SK-N-SH (cell line): ENCODE measurements around the gene SAMD8. TPM values are rescaled to one million over a fixed set of nuclear protein-coding genes. Genes with fewer than 3 reads are reported as not detected.
"Not testable (repeated sequence)": the region's sequence is repeated elsewhere in the genome, so short reads cannot be mapped to it uniquely, and the experiment has no call there.

ENCODE experiments used
- CTCF ChIA-PET: fragments of 300-600, 350-600 bp; formaldehyde crosslinking; extraction: SDS; loops from one replicate; lab custom pipeline; 2021; lab: Yijun Ruan, JAX
- POLR2A ChIA-PET: fragments of 350-600 bp; sonication (Branson Sonifier 250); formaldehyde crosslinking; extraction: SDS; loops from one replicate; lab custom pipeline; 2020; ENCODE audit warnings: antibody characterized with exemption, inconsistent platforms; lab: Yijun Ruan, JAX
- DNase-seq: peaks from one replicate; pipeline ENCODE4 v3.0.0; 2012
- H2AFZ ChIP-seq: fragments of 200-600 bp; sonication (generic); 2 replicates; pipeline ENCODE4 v1.8.1; 2016; ENCODE audit warnings: antibody characterized with exemption, mild to moderate bottlenecking, low read depth
- H3F3A ChIP-seq: fragments of 200-600 bp; sonication (generic); replicated peaks from 2 replicates; pipeline ENCODE3; 2016; ENCODE audit warnings: antibody characterized with exemption, mild to moderate bottlenecking; ENCODE audit not compliant: insufficient read depth
- H3K27ac ChIP-seq, 2 experiments: fragments of 200-500 bp in 1 of 2; fragments of 200-600 bp in 1 of 2; sonication (Bioruptor generic) in 1 of 2; sonication (generic), shearing (Covaris generic) in 1 of 2; 2 replicates each; pipeline versions ENCODE4 v1.5.1 to v1.6.1; 2014 to 2016; ENCODE audit warnings: low read depth in 2 of 2, inconsistent platforms in 1 of 2, low read length in 1 of 2, mild to moderate bottlenecking in 1 of 2, mixed read lengths in 1 of 2
- H3K27me3 ChIP-seq: fragments of 200-600 bp; sonication (generic), shearing (Covaris generic); 2 replicates; pipeline ENCODE4 v1.6.1; 2016; ENCODE audit warnings: mixed run types; ENCODE audit not compliant: insufficient read depth
- H3K36me3 ChIP-seq, 2 experiments: fragments of 200-500 bp in 1 of 2; fragments of 200-600 bp in 1 of 2; sonication (Bioruptor generic) in 1 of 2; sonication (generic) in 1 of 2; replicated peaks in 1 of 2; 2 replicates each; pipeline versions ENCODE3 to v1.5.1; 2014 to 2016; ENCODE audit warnings: low read length in 1 of 2, mild to moderate bottlenecking in 1 of 2; ENCODE audit not compliant: insufficient read depth in 2 of 2, control insufficient read depth in 1 of 2
- H3K4me1 ChIP-seq, 2 experiments: fragments of 200-500 bp in 1 of 2; fragments of 200-600 bp in 1 of 2; sonication (Bioruptor generic) in 1 of 2; sonication (generic), shearing (Covaris generic) in 1 of 2; 2 replicates each; pipeline versions ENCODE4 v1.5.1 to v1.6.1; 2014 to 2016; ENCODE audit warnings: low read depth in 1 of 2, low read length in 1 of 2, mixed run types in 1 of 2; ENCODE audit not compliant: insufficient read depth in 2 of 2, control insufficient read depth in 1 of 2
- H3K4me2 ChIP-seq: fragments of 200-600 bp; sonication (generic), shearing (Covaris generic); 2 replicates; pipeline ENCODE4 v1.6.1; 2017; ENCODE audit warnings: mixed run types
- H3K4me3 ChIP-seq, 2 experiments: fragments of 200-500 bp in 1 of 2; fragments of 200-600 bp in 1 of 2; sonication (Bioruptor generic) in 1 of 2; sonication (generic), shearing (Covaris generic) in 1 of 2; 2 replicates each; pipeline versions ENCODE4 v1.5.1 to v1.8.1; 2014 to 2016; ENCODE audit warnings: low read depth in 2 of 2, inconsistent platforms in 1 of 2, low read length in 1 of 2, mild to moderate bottlenecking in 1 of 2, mixed read lengths in 1 of 2, moderate library complexity in 1 of 2
- H3K79me2 ChIP-seq: fragments of 200-600 bp; sonication (generic); 2 replicates; pipeline ENCODE4 v1.8.1; 2017; ENCODE audit warnings: mild to moderate bottlenecking; ENCODE audit not compliant: insufficient read depth
- H3K9ac ChIP-seq: fragments of 200-600 bp; sonication (generic); 2 replicates; pipeline ENCODE4 v1.6.1; 2017; ENCODE audit warnings: mixed run types
- H3K9me2 ChIP-seq: fragments of 200-600 bp; sonication (generic); 2 replicates; pipeline ENCODE4 v1.6.1; 2017; ENCODE audit warnings: mixed run types
- H3K9me3 ChIP-seq: fragments of 200-600 bp; sonication (generic); 2 replicates; pipeline ENCODE4 v1.6.1; 2017; ENCODE audit warnings: mixed run types, mild to moderate bottlenecking, moderate library complexity
- H4K20me1 ChIP-seq: fragments of 200-600 bp; sonication (generic); 2 replicates; pipeline ENCODE4 v1.6.1; 2017; ENCODE audit warnings: mild to moderate bottlenecking, mixed run types; ENCODE audit not compliant: insufficient read depth
- EP300 ChIP-seq, 2 experiments: IDR thresholded peaks; 2 replicates each; pipeline versions ENCODE4 v1.4.0 to v1.6.1; 2012; ENCODE audit warnings: borderline replicate concordance in 1 of 2, low read depth in 1 of 2, low read length in 1 of 2
- EZH2phosphoT487 ChIP-seq: fragments of 200-600 bp; sonication (generic); IDR thresholded peaks from 2 replicates; pipeline ENCODE4 v1.6.1; 2017; ENCODE audit warnings: low read depth, mixed run types, mild to moderate bottlenecking, antibody characterized with exemption, moderate library complexity, borderline replicate concordance
- FOSL2 ChIP-seq: IDR thresholded peaks from 2 replicates; pipeline ENCODE4 v1.4.0; 2012; ENCODE audit warnings: low read depth, mild to moderate bottlenecking, moderate library complexity, borderline replicate concordance
- FOXJ3 ChIP-seq: sonication (generic); formaldehyde crosslinking; IDR thresholded peaks from 2 replicates; pipeline ENCODE4 v1.5.1; 2020; ENCODE audit warnings: mild to moderate bottlenecking, missing genetic modification reagents
- JUND ChIP-seq: IDR thresholded peaks from 2 replicates; pipeline ENCODE4 v1.4.0; 2012
- REST ChIP-seq: IDR thresholded peaks from 2 replicates; pipeline ENCODE4 v1.6.1; 2012; ENCODE audit warnings: mild to moderate bottlenecking, low read depth, low read length, moderate library complexity
- RXRA ChIP-seq: IDR thresholded peaks from 2 replicates; pipeline ENCODE4 v1.4.0; 2012; ENCODE audit warnings: low read depth, mild to moderate bottlenecking, borderline replicate concordance
- SIN3A ChIP-seq: IDR thresholded peaks from 2 replicates; pipeline ENCODE4 v1.6.1; 2012; ENCODE audit warnings: low read depth, mild to moderate bottlenecking, low read length, moderate library complexity, borderline replicate concordance
- TAF1 ChIP-seq: IDR thresholded peaks from 2 replicates; pipeline ENCODE4 v1.6.1; 2012; ENCODE audit warnings: low read depth, mild to moderate bottlenecking, low read length, moderate library complexity, borderline replicate concordance
- TEAD4 ChIP-seq: IDR thresholded peaks from 2 replicates; pipeline ENCODE4 v1.4.0; 2012; ENCODE audit warnings: mild to moderate bottlenecking, borderline replicate concordance; ENCODE audit not compliant: insufficient read depth
- ZBTB33 ChIP-seq: IDR thresholded peaks from 2 replicates; pipeline ENCODE4 v1.4.0; 2012; ENCODE audit warnings: low read depth, borderline replicate concordance
- WGBS: methylation state at CpG from one replicate; pipeline ENCODE4 v1.1.6; 2017; ENCODE audit warnings: low lambda C conversion rate; 5-methylcytosine and 5-hydroxymethylcytosine counted together
- polyA plus RNA-seq, 3 experiments: library from polyadenylated mRNA; depleted of rRNA; stranded (reverse); fragments of >200 nt; gene quantifications; 2 replicates each; pipeline ENCODE4 v1.2.3, GENCODE V29; 2012
- TF ChIP-seq, protein P1 (sequence below): fragments of 150-350 bp; IDR thresholded peaks from 2 replicates; pipeline ENCODE4 v1.6.1; 2016; ENCODE audit warnings: mild to moderate bottlenecking, low read depth, low read length
- TF ChIP-seq, protein P2 (sequence below): fragments of 150-350 bp; IDR thresholded peaks from 2 replicates; pipeline ENCODE4 v1.6.1; 2017; ENCODE audit warnings: antibody characterized with exemption, low read length, low read depth, borderline replicate concordance

SAMD8 gene
- polyA plus RNA-seq, 1 of the 3 experiments (the other 2 are of a cell fraction), result 9.7 TPM

- DNase-seq, result no peak
- no peaks in the 10 kb centered on the region for H3K9me2 ChIP-seq
- TF ChIP-seq EZH2phosphoT487, result no peak
- TF ChIP-seq ZBTB33, result no peak
- TF ChIP-seq, protein P1, sequence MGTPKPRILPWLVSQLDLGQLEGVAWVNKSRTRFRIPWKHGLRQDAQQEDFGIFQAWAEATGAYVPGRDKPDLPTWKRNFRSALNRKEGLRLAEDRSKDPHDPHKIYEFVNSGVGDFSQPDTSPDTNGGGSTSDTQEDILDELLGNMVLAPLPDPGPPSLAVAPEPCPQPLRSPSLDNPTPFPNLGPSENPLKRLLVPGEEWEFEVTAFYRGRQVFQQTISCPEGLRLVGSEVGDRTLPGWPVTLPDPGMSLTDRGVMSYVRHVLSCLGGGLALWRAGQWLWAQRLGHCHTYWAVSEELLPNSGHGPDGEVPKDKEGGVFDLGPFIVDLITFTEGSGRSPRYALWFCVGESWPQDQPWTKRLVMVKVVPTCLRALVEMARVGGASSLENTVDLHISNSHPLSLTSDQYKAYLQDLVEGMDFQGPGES, result no peak
- TF ChIP-seq SIN3A, result no peak
- TF ChIP-seq RXRA, result no peak
- TF ChIP-seq FOSL2, result no peak
- TF ChIP-seq EP300 (IDR thresholded peaks at IDR 0.05; ENCODE audit: borderline replicate concordance in 1 of 2, low read depth in 1 of 2, low read length in 1 of 2), result no peak
- no peak for TF ChIP-seq REST
- TF ChIP-seq TAF1, result no peak
- TF ChIP-seq JUND, result no peak
- TF ChIP-seq FOXJ3 (CRISPR knock-in tag), result no peak
- TF ChIP-seq TEAD4, result no peak
- TF ChIP-seq, protein P2, sequence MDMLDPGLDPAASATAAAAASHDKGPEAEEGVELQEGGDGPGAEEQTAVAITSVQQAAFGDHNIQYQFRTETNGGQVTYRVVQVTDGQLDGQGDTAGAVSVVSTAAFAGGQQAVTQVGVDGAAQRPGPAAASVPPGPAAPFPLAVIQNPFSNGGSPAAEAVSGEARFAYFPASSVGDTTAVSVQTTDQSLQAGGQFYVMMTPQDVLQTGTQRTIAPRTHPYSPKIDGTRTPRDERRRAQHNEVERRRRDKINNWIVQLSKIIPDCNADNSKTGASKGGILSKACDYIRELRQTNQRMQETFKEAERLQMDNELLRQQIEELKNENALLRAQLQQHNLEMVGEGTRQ, result no peak
- 94% methylated on average over 1 of the region's 1 CpG for WGBS
- H3K4me3 ChIP-seq, result no peak overlapping the region
- peaks cover 90% of the 10 kb centered on the region for H3K79me2 ChIP-seq
- peaks cover 3 to 18% of the 10 kb centered on the region in 2 experiments for H3K36me3 ChIP-seq
- H3K4me1 ChIP-seq, result peaks cover 0 to 4% of the 10 kb centered on the region in 2 experiments; a peak in 1 of 4 replicates
- H3K9me3 ChIP-seq, result no peaks in the 10 kb centered on the region
- H3K4me2 ChIP-seq, result no peak overlapping the region
- H3F3A ChIP-seq, result peaks cover 20% of the 10 kb centered on the region
- ChIA-PET CTCF (interaction anchor here (0.6 to 1.2 kb wide), 3 partner anchors 44 to 510 kb away, joined by 3 to 5 read pairs (median 4); no protein-coding TSS in a partner anchor), POLR2A (no interaction called here)
- H4K20me1 ChIP-seq, result no peaks in the 10 kb centered on the region; the same call in 1 of the 2 replicates
- H3K9ac ChIP-seq, result no peak overlapping the region
- no peak overlapping the region for H3K27ac ChIP-seq
- no peaks in the 10 kb centered on the region for H3K27me3 ChIP-seq
- H2AFZ ChIP-seq, result no peak overlapping the region
Measured at GRCh38 chr10:75129537-75129936, 18.1 kb downstream of the SAMD8 start.

DNA sequence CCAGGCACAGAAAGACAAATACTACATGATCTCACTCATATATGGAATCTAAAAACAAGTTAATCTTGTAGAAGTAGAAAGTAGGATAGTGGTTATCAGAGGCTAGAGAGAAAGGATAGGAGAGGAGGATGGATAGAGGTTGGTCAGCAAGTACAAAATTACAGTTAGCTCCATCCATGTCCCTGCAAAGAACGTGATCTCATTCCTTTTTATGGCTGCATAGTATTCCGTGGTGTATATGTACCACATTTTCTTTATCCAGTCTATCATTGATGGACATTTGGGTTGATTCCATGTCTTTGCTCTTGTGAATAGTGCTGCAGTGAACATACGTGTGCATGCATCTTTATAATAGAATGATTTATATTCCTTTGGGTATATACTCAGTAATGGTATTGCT is 22.2 kb downstream of the SAMD8 start:
- H3K9me3 ChIP-seq, H3K4me2 ChIP-seq, POLR2A ChIA-PET, H3K9ac ChIP-seq, H2AFZ ChIP-seq, H3K27ac ChIP-seq, H3K9me2 ChIP-seq, DNase-seq, H3K27me3 ChIP-seq, H3K36me3 ChIP-seq, H3K4me3 ChIP-seq, CTCF ChIA-PET: not testable (repeated sequence)
- Histone ChIP-seq H4K20me1 (peaks cover 22% of the 10 kb centered on the region), H3K4me1 (peaks cover 3 to 13% of the 10 kb centered on the region in 2 experiments; a peak in 3 of 4 replicates), H3K79me2 (peaks cover 86% of the 10 kb centered on the region), H3F3A (peaks cover 17% of the 10 kb centered on the region)
- WGBS, result 88% methylated on average over 3 of the region's 3 CpGs
